ENCODE measurements around the gene SH3GL1.
A peak's percentile ranks its signal among the peaks of the same experiment; 100 is the strongest.

The SH3GL1 gene

GRCh38 chr19:4374498-4375163 lies 25.7 kb downstream of the SH3GL1 start:
- TF ChIP-seq CTCF (conservative IDR thresholded peaks at IDR 0.05; ENCODE audit: low read length) = no peak; the same call in 1 of the 2 replicates
- peak; percentile 93 for DNase-seq (ENCODE audit: low read depth)
- H3K4me3 ChIP-seq (ENCODE audit: low read length) = no peak overlapping the region; the same call in none of the 2 replicates

- H3K4me3 ChIP-seq (ENCODE audit: low read length) = peak overlapping the region; percentile 22
- peak; percentile 78 for DNase-seq (ENCODE audit: low read depth)
- no peak for TF ChIP-seq CTCF (conservative IDR thresholded peaks at IDR 0.05; ENCODE audit: low read length)
These were observed 26.5 kb downstream of the SH3GL1 start for GRCh38 chr19:4373601-4374497.

- no peak for DNase-seq (ENCODE audit: low read depth)
These were observed 27.4 kb downstream of the SH3GL1 start for GRCh38 chr19:4373013-4373367.

GRCh38 chr19:4372165-4373012 lies 28.0 kb downstream of the SH3GL1 start:
- H3K4me3 ChIP-seq (ENCODE audit: low read length) = no peak overlapping the region
- no peak for DNase-seq (ENCODE audit: low read depth)
- no peak for TF ChIP-seq CTCF (conservative IDR thresholded peaks at IDR 0.05; ENCODE audit: low read length)

More at GRCh38 chr19:4373013-4373367, 27.4 kb downstream of the SH3GL1 start:
- TF ChIP-seq CTCF (conservative IDR thresholded peaks at IDR 0.05; ENCODE audit: low read length) = no peak
- no peak overlapping the region for H3K4me3 ChIP-seq (ENCODE audit: low read length)

- no peak for DNase-seq (ENCODE audit: low read depth)
- no peak for TF ChIP-seq CTCF (conservative IDR thresholded peaks at IDR 0.05; ENCODE audit: low read length)
- no peak overlapping the region for H3K4me3 ChIP-seq (ENCODE audit: low read length)
These were observed 28.8 kb downstream of the SH3GL1 start for GRCh38 chr19:4371247-4372164.

- H3K4me3 ChIP-seq (ENCODE audit: low read length) = no peak overlapping the region
- no peak for TF ChIP-seq CTCF (conservative IDR thresholded peaks at IDR 0.05; ENCODE audit: low read length)
- DNase-seq (ENCODE audit: low read depth) = no peak
These were observed 29.8 kb downstream of the SH3GL1 start for GRCh38 chr19:4370418-4371041.
